Neural progenitor cell (in vitro differentiated cells): ENCODE measurements around the gene ASCL5.

Source experiments
- CTCF ChIP-seq: fragments of 200-600 bp; sonication (generic); IDR thresholded peaks from 2 replicates; pipeline ENCODE4 v1.5.1; 2017; ENCODE audit warnings: antibody characterized with exemption, mild to moderate bottlenecking
- EZH2 ChIP-seq: fragments of 200-600 bp; sonication (generic); IDR thresholded peaks from 2 replicates; pipeline ENCODE4 v1.6.1; 2017; ENCODE audit warnings: antibody characterized with exemption, mild to moderate bottlenecking, moderate library complexity
- EZH2phosphoT487 ChIP-seq: fragments of 200-600 bp; sonication (generic); IDR thresholded peaks from 2 replicates; pipeline ENCODE4 v1.6.1; 2017; ENCODE audit warnings: antibody characterized with exemption

DNA sequence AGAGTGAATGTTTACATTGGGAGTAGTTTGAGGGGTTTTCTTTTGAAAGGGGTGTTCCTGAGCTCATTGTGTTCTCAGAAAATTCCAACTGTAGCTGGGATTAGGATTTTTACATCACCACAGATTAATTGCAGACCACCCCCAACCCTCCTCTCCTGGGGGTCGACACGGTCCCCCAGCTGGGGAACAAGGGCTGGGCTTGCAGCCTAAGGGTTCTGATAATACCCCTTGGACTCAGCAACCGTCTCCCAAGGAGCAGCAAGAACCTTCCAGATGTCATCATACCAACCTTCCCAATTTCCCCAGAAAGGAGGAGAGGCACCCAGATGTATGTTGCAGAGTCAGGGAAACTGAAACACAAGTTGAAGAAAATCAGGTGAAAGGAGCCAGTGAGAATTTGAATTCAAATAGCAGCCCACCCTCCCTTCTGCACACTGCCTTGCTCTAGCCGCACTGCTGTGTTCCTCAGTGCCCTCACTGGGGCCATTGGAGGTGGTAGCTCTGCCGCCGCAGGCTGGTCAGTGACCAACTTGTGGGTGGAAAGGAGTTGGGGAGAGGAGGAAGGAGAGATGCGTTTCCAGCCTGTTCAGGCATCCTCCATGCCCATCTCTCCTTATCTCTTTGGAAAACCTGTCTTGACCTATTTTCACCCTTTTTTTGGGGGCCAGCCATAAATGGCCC lies 49.0 kb upstream of the ASCL5 start:
- TF ChIP-seq CTCF (no peak), EZH2 (no peak), EZH2phosphoT487 (no peak)
